ENCODE data around the gene NR1I3. TPM values are rescaled to one million over a fixed set of nuclear protein-coding genes. Genes with fewer than 3 reads are reported as not detected.

The NR1I3 gene
- total and polyA plus RNA-seq, 2 of the 13 experiments (the other 11 are each of a cell fraction or from before 2014, with no cell fraction given): 0.62 to 0.95 TPM

DNA sequence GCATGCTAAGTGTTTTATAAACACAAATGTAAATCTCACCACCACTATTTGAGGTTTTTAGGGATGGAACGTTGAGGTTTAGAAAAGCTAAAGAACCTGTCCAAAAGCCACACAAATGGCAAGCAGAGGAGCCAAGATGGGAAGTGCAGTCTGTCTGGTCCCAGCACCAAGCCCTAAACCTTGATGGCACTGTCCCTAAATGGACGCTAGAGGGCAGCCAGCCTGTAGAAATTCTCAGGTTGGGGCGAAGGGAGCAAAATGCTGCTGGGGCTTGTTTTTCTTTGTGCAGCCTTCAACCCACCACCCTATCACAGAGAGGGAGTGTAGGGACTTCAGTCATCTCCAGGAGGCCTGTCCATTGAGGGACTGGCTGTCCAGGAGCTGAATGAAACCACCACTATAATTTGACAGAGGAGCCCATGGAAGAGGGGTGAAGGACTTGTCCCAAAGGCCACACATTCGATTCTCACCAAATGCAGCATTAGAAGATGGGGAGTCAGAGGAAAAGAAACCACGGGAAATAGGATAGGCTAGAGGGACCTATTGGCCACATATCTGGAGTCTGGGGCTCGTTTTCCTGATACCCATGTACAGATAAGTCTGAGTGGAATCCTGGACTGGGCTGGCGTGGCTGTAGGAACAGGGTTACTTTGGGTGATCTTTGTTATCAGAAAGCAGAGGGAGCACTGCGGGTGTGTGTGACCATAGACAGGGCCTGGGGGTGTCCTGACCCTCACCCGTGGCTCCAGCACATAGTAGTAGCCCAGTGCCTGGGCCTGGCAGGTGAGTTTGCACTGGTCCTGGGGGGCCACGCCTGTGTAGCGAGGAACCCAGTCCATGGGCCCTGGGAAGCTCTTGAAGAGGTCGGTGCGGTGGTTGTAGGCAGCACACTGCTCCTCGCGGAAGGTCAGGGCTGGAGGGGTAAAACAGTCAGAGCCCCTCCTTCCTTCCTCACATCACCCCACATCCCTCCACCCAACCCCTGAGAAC, 45.2 kb downstream of the NR1I3 start (continued):
- TF ChIP-seq, protein P1, sequence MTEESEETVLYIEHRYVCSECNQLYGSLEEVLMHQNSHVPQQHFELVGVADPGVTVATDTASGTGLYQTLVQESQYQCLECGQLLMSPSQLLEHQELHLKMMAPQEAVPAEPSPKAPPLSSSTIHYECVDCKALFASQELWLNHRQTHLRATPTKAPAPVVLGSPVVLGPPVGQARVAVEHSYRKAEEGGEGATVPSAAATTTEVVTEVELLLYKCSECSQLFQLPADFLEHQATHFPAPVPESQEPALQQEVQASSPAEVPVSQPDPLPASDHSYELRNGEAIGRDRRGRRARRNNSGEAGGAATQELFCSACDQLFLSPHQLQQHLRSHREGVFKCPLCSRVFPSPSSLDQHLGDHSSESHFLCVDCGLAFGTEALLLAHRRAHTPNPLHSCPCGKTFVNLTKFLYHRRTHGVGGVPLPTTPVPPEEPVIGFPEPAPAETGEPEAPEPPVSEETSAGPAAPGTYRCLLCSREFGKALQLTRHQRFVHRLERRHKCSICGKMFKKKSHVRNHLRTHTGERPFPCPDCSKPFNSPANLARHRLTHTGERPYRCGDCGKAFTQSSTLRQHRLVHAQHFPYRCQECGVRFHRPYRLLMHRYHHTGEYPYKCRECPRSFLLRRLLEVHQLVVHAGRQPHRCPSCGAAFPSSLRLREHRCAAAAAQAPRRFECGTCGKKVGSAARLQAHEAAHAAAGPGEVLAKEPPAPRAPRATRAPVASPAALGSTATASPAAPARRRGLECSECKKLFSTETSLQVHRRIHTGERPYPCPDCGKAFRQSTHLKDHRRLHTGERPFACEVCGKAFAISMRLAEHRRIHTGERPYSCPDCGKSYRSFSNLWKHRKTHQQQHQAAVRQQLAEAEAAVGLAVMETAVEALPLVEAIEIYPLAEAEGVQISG (CRISPR knock-in tag; IDR thresholded peaks at IDR 0.05): no peak
- TF ChIP-seq ZBTB21 (CRISPR knock-in tag; IDR thresholded peaks at IDR 0.05) (no peak), PHF20 (CRISPR knock-in tag; IDR thresholded peaks at IDR 0.05) (no peak), KAT8 (CRISPR knock-in tag; IDR thresholded peaks at IDR 0.05) (no peak), ONECUT2 (CRISPR knock-in tag; IDR thresholded peaks at IDR 0.05) (no peak), ZNF7 (CRISPR knock-in tag; IDR thresholded peaks at IDR 0.05) (no peak), TCF12 (IDR thresholded peaks at IDR 0.05) (no peak), TCF12 (CRISPR knock-in tag; IDR thresholded peaks at IDR 0.05) (no peak), ZNF263 (CRISPR knock-in tag; IDR thresholded peaks at IDR 0.05) (no peak), MIER3 (CRISPR knock-in tag; IDR thresholded peaks at IDR 0.05; ENCODE audit: borderline replicate concordance) (no peak), ZNF468 (CRISPR knock-in tag; IDR thresholded peaks at IDR 0.05) (no peak), RELA (CRISPR knock-in tag; IDR thresholded peaks at IDR 0.05) (no peak), RAD21 (CRISPR knock-in tag; IDR thresholded peaks at IDR 0.05) (peak; percentile 79), MTF2 (CRISPR knock-in tag; IDR thresholded peaks at IDR 0.05; ENCODE audit: borderline replicate concordance) (no peak), HDAC6 (IDR thresholded peaks at IDR 0.05; ENCODE audit: low read depth, low read length) (no peak), ADNP (CRISPR knock-in tag; IDR thresholded peaks at IDR 0.05) (no peak), RFXAP (CRISPR knock-in tag; IDR thresholded peaks at IDR 0.05; ENCODE audit: borderline replicate concordance) (no peak), ZNF24 (IDR thresholded peaks at IDR 0.05) (no peak), ZNF441 (CRISPR knock-in tag; IDR thresholded peaks at IDR 0.05; ENCODE audit: borderline replicate concordance) (no peak), SPEN (CRISPR knock-in tag; IDR thresholded peaks at IDR 0.05; ENCODE audit: low read depth) (no peak)
- TF ChIP-seq, protein P2, sequence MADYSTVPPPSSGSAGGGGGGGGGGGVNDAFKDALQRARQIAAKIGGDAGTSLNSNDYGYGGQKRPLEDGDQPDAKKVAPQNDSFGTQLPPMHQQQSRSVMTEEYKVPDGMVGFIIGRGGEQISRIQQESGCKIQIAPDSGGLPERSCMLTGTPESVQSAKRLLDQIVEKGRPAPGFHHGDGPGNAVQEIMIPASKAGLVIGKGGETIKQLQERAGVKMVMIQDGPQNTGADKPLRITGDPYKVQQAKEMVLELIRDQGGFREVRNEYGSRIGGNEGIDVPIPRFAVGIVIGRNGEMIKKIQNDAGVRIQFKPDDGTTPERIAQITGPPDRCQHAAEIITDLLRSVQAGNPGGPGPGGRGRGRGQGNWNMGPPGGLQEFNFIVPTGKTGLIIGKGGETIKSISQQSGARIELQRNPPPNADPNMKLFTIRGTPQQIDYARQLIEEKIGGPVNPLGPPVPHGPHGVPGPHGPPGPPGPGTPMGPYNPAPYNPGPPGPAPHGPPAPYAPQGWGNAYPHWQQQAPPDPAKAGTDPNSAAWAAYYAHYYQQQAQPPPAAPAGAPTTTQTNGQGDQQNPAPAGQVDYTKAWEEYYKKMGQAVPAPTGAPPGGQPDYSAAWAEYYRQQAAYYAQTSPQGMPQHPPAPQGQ (CRISPR knock-in tag; IDR thresholded peaks at IDR 0.05; ENCODE audit: borderline replicate concordance): no peak
- TF ChIP-seq, protein P3, sequence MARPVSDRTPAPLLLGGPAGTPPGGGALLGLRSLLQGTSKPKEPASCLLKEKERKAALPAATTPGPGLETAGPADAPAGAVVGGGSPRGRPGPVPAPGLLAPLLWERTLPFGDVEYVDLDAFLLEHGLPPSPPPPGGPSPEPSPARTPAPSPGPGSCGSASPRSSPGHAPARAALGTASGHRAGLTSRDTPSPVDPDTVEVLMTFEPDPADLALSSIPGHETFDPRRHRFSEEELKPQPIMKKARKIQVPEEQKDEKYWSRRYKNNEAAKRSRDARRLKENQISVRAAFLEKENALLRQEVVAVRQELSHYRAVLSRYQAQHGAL (CRISPR knock-in tag; IDR thresholded peaks at IDR 0.05; ENCODE audit: not compliant biosample characterization): peak; percentile 53
- TF ChIP-seq, protein P4, sequence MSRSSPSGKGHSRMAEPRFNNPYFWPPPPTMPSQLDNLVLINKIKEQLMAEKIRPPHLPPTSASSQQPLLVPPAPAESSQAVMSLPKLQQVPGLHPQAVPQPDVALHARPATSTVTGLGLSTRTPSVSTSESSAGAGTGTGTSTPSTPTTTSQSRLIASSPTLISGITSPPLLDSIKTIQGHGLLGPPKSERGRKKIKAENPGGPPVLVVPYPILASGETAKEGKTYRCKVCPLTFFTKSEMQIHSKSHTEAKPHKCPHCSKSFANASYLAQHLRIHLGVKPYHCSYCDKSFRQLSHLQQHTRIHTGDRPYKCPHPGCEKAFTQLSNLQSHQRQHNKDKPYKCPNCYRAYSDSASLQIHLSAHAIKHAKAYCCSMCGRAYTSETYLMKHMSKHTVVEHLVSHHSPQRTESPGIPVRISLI (CRISPR knock-in tag; IDR thresholded peaks at IDR 0.05; ENCODE audit: borderline replicate concordance): no peak
